DND-41 (cell line): ENCODE data around the gene PRKG2.

ENCODE experiments used
- ATAC-seq: fragments of 200-7000 bp; cut with Tn5 transposase; 3 replicates; pipeline ENCODE4 v1.9.1; 2021; ENCODE audit warnings: low read depth; ENCODE audit not compliant: insufficient read depth
- DNase-seq: peaks from one replicate; pipeline ENCODE4 v3.0.0-alpha.2; 2020
- H2AFZ ChIP-seq: 2 replicates; pipeline ENCODE4 v1.6.0; 2012; ENCODE audit warnings: low read depth, low read length
- H3K27ac ChIP-seq: 2 replicates; pipeline ENCODE4 v1.5.1; 2012; ENCODE audit warnings: low read length, inconsistent platforms
- H3K27me3 ChIP-seq: fragments of 200-600 bp; sonication (generic); 2 replicates; pipeline ENCODE4 v1.6.0; 2012; ENCODE audit warnings: low read length, mild to moderate bottlenecking, inconsistent platforms; ENCODE audit not compliant: insufficient read depth, poor library complexity
- H3K36me3 ChIP-seq: 2 replicates; pipeline ENCODE4 v1.5.1; 2012; ENCODE audit warnings: low read length, inconsistent platforms; ENCODE audit not compliant: insufficient read depth
- H3K4me1 ChIP-seq: 2 replicates; pipeline ENCODE4 v1.5.1; 2012; ENCODE audit warnings: mild to moderate bottlenecking, low read length; ENCODE audit not compliant: insufficient read depth
- H3K4me2 ChIP-seq: 2 replicates; pipeline ENCODE4 v1.6.0; 2012; ENCODE audit warnings: mild to moderate bottlenecking, moderate library complexity, low read length, inconsistent platforms; ENCODE audit not compliant: insufficient read depth
- H3K4me3 ChIP-seq, 2 experiments: fragments of 200-600 bp in 1 of 2; shearing (Covaris generic) in 1 of 2; 2 replicates each; pipeline ENCODE4 v1.5.1; 2012 to 2016; ENCODE audit warnings: inconsistent platforms in 2 of 2, low read length in 2 of 2, mild to moderate bottlenecking in 2 of 2, low read depth in 1 of 2, moderate library complexity in 1 of 2
- H3K79me2 ChIP-seq: 2 replicates; pipeline ENCODE4 v1.6.0; 2012; ENCODE audit warnings: low read length, inconsistent platforms; ENCODE audit not compliant: insufficient read depth
- H3K9ac ChIP-seq: 2 replicates; pipeline ENCODE4 v1.6.0; 2012; ENCODE audit warnings: low read depth, mild to moderate bottlenecking, inconsistent platforms, low read length, moderate library complexity
- H3K9me3 ChIP-seq: 2 replicates; pipeline ENCODE4 v1.5.1; 2012; ENCODE audit warnings: low read length, moderate library complexity, mild to moderate bottlenecking, inconsistent platforms; ENCODE audit not compliant: insufficient read depth, severe bottlenecking
- H4K20me1 ChIP-seq: 2 replicates; pipeline ENCODE4 v1.6.0; 2012; ENCODE audit warnings: low read length; ENCODE audit not compliant: insufficient read depth
- EZH2 ChIP-seq: IDR thresholded peaks from 3 replicates; pipeline ENCODE4 v1.6.1; 2012; ENCODE audit warnings: borderline replicate concordance, low read depth, mild to moderate bottlenecking, moderate library complexity, low read length, inconsistent platforms; ENCODE audit not compliant: severe bottlenecking
- TF ChIP-seq, protein P1 (sequence below): IDR thresholded peaks from 2 replicates; pipeline ENCODE4 v1.5.1; 2012; ENCODE audit warnings: borderline replicate concordance, low read length, moderate library complexity, mild to moderate bottlenecking; ENCODE audit not compliant: poor library complexity, severe bottlenecking; ENCODE audit errors: extremely low read depth

The PRKG2 gene

DNA sequence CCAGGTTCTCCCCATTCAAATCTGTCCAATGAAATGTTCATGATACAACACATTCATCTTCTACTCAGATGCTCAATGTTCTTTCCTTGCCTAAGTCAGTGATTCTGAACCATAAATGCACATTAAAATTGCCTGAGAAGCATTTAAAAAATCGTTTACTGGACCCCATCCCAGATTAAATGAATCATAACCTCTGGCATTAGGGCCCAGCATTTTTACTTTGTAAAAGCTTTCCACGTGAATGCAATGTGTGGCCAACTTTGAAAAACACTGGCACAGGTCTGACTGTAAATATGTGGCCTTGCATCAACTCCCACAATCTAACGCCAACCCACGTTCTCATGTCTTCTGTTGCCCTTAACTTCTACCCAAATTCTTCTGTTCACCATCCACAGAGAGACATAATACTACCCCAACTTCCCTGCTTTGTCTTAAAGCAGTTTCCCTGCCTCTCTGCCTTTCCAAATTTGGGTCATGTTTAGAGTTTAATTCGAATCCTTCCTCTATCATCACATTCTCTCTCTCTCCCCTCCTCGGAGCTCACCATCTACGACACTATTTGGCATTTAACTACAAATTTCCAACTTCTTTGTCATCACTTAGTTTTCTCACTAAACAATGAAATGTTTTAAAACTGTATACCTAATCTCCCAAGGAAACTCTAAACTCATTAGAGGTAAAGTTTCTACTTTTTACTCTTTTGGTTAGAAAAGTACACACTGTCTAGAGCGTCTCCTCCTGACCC, 78.7 kb downstream of the PRKG2 start:
- DNase-seq = no peak
- no peak for ATAC-seq
- no peaks in the 10 kb centered on the region for H3K4me1 ChIP-seq
- no peak overlapping the region for H3K4me3 ChIP-seq
- no peaks in the 10 kb centered on the region for H3K27me3 ChIP-seq
- no peak overlapping the region for H2AFZ ChIP-seq
- no peaks in the 10 kb centered on the region for H3K79me2 ChIP-seq
- no peak overlapping the region for H3K4me2 ChIP-seq
- no peaks in the 10 kb centered on the region for H3K36me3 ChIP-seq
- H4K20me1 ChIP-seq = no peaks in the 10 kb centered on the region
- no peak for TF ChIP-seq EZH2
- TF ChIP-seq, protein P1, sequence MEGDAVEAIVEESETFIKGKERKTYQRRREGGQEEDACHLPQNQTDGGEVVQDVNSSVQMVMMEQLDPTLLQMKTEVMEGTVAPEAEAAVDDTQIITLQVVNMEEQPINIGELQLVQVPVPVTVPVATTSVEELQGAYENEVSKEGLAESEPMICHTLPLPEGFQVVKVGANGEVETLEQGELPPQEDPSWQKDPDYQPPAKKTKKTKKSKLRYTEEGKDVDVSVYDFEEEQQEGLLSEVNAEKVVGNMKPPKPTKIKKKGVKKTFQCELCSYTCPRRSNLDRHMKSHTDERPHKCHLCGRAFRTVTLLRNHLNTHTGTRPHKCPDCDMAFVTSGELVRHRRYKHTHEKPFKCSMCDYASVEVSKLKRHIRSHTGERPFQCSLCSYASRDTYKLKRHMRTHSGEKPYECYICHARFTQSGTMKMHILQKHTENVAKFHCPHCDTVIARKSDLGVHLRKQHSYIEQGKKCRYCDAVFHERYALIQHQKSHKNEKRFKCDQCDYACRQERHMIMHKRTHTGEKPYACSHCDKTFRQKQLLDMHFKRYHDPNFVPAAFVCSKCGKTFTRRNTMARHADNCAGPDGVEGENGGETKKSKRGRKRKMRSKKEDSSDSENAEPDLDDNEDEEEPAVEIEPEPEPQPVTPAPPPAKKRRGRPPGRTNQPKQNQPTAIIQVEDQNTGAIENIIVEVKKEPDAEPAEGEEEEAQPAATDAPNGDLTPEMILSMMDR = no peak
- H3K9ac ChIP-seq = no peak overlapping the region
- H3K9me3 ChIP-seq = no peaks in the 10 kb centered on the region
- H3K27ac ChIP-seq = no peak overlapping the region

DNA sequence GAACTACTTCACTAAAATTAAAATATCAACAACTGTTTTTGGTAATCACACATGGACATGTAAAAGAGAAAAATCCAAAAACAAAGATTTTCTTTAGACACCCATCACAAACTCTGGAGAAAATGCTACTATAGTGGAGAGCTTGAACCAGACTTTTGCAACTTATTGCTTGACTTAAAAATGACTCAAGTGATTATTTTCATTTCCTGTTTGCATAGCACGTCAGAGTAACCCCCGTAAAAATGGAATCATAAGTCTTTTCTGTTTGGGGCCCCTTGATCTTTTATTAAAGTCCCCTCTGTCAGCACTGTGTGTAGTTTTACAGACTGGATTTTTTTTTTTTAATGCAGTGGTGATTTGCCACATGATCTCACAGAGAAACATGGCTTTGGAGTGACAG, 79.5 kb downstream of the PRKG2 start:
- no peaks in the 10 kb centered on the region for H3K27me3 ChIP-seq
- H2AFZ ChIP-seq = no peak overlapping the region
- no peak overlapping the region for H3K9ac ChIP-seq
- H3K27ac ChIP-seq = no peak overlapping the region
- no peaks in the 10 kb centered on the region for H3K36me3 ChIP-seq
- no peak for DNase-seq
- H3K4me2 ChIP-seq = no peak overlapping the region
- H4K20me1 ChIP-seq = no peaks in the 10 kb centered on the region
- no peaks in the 10 kb centered on the region for H3K79me2 ChIP-seq
- no peak overlapping the region for H3K4me3 ChIP-seq
- ATAC-seq = no peak
- no peak for TF ChIP-seq EZH2
- TF ChIP-seq, protein P1 = no peak
- no peaks in the 10 kb centered on the region for H3K4me1 ChIP-seq
- no peaks in the 10 kb centered on the region for H3K9me3 ChIP-seq

DNA sequence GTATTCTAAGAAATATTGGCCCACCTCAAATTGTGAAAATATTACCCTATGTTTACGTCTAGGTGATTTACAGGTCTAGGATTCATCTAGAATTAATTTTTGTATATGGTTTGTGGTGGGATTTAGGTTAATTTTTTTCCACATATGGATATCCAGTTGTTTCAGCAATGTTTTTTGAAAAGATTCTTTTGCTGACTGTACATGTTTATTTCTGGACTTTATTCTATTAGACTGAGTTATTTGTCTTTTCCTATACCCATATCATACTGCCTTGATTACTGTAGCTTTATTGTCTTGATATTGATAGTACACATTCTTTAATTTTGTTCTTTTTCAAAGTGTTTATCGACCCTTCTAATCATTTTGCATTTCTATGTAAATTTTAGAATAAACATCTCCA, 83.5 kb downstream of the PRKG2 start:
- TF ChIP-seq EZH2 = no peak
- TF ChIP-seq, protein P1 = no peak
- Histone ChIP-seq H3K27ac (no peak overlapping the region), H3K4me1 (no peaks in the 10 kb centered on the region), H3K9ac (no peak overlapping the region), H3K4me2 (no peak overlapping the region), H3K79me2 (no peaks in the 10 kb centered on the region), H3K9me3 (no peaks in the 10 kb centered on the region), H2AFZ (no peak overlapping the region), H4K20me1 (no peaks in the 10 kb centered on the region), H3K4me3 (no peak overlapping the region), H3K36me3 (no peaks in the 10 kb centered on the region), H3K27me3 (no peaks in the 10 kb centered on the region)
- no peak for DNase-seq
- ATAC-seq = no peak
